Activated gamma-delta T cell (primary cell): Measurements from ENCODE around the gene GJA3.

ENCODE experiments used
- DNase-seq: peaks from one replicate; lab custom pipeline; 2025; lab: John Stamatoyannopoulos, UW

The GJA3 gene

GRCh38 chr13:20150561-20150960 lies 10.3 kb downstream of the GJA3 start:
- no peak for DNase-seq

- no peak for DNase-seq
Measured at GRCh38 chr13:20149762-20150161, 11.1 kb downstream of the GJA3 start.

GRCh38 chr13:20148501-20149183 lies 12.2 kb downstream of the GJA3 start:
- no peak for DNase-seq

- no peak for DNase-seq
Measured at GRCh38 chr13:20146381-20146780, 14.5 kb downstream of the GJA3 start.

- no peak for DNase-seq
Measured at GRCh38 chr13:20145521-20145920, 15.3 kb downstream of the GJA3 start.

- no peak for DNase-seq
Measured at GRCh38 chr13:20144141-20144850, 16.6 kb downstream of the GJA3 start.

GRCh38 chr13:20142927-20143480 lies 17.8 kb downstream of the GJA3 start:
- DNase-seq, result no peak

- DNase-seq, result no peak
Measured at GRCh38 chr13:20142023-20142926, 18.6 kb downstream of the GJA3 start.

GRCh38 chr13:20141238-20142022 lies 19.4 kb downstream of the GJA3 start:
- DNase-seq, result no peak

GRCh38 chr13:20140487-20140886 lies 20.4 kb downstream of the GJA3 start:
- no peak for DNase-seq

GRCh38 chr13:20137875-20138274 lies 23.0 kb downstream of the GJA3 start:
- DNase-seq, result no peak

- DNase-seq, result no peak
Measured at GRCh38 chr13:20136781-20137703, 23.8 kb downstream of the GJA3 start.

GRCh38 chr13:20134732-20135131 lies 26.1 kb downstream of the GJA3 start:
- DNase-seq, result no peak

- DNase-seq, result no peak
Measured at GRCh38 chr13:20132052-20132634, 28.7 kb downstream of the GJA3 start.

GRCh38 chr13:20131057-20131832 lies 29.6 kb downstream of the GJA3 start:
- no peak for DNase-seq

- no peak for DNase-seq
Measured at GRCh38 chr13:20130652-20131051, 30.2 kb downstream of the GJA3 start.

- no peak for DNase-seq
Measured at GRCh38 chr13:20130012-20130411, 30.8 kb downstream of the GJA3 start.

- no peak for DNase-seq
Measured at GRCh38 chr13:20129076-20129475, 31.8 kb downstream of the GJA3 start.

- no peak for DNase-seq
Measured at GRCh38 chr13:20128459-20128931, 32.4 kb downstream of the GJA3 start.
